ENCODE data around the gene ADGRL3.

DNA sequence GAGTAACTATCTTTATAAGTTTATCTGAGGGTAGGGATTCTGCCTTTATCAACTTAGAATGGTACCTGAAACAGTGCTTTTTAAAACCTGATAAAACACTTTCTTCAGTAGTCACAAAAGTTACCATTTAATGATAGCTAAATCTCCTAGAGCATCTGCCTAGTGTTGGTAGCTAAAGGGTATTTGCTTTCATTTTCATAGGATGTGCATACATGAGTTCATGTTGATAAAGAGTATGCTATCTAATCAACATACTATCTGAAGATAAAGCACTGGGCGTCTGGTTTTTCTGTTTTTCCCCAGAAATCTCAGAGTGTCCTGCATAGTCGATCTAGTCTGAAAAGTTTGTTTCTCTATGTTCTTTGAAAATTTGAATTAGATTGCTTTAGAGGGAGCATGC is 75.1 kb downstream of the ADGRL3 start:
- TF ChIP-seq, protein P1, sequence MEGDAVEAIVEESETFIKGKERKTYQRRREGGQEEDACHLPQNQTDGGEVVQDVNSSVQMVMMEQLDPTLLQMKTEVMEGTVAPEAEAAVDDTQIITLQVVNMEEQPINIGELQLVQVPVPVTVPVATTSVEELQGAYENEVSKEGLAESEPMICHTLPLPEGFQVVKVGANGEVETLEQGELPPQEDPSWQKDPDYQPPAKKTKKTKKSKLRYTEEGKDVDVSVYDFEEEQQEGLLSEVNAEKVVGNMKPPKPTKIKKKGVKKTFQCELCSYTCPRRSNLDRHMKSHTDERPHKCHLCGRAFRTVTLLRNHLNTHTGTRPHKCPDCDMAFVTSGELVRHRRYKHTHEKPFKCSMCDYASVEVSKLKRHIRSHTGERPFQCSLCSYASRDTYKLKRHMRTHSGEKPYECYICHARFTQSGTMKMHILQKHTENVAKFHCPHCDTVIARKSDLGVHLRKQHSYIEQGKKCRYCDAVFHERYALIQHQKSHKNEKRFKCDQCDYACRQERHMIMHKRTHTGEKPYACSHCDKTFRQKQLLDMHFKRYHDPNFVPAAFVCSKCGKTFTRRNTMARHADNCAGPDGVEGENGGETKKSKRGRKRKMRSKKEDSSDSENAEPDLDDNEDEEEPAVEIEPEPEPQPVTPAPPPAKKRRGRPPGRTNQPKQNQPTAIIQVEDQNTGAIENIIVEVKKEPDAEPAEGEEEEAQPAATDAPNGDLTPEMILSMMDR (IDR thresholded peaks at IDR 0.05) = no peak
- no peak for TF ChIP-seq POLR2A (IDR thresholded peaks at IDR 0.05)
